H1 (cell line): Measurements from ENCODE around the gene AKT1. TPM values are rescaled to one million over a fixed set of nuclear protein-coding genes. Genes with fewer than 3 reads are reported as not detected.

Source experiments
- CTCF ChIA-PET: fragments of 300-600 bp; sonication (Branson Sonifier 250); formaldehyde crosslinking; loops from one replicate; lab custom pipeline; 2021; ENCODE audit not compliant: partially characterized antibody; lab: Charles Lee
- POLR2A ChIA-PET: fragments of 300-600 bp; sonication (Branson Sonifier 250); formaldehyde crosslinking; loops from one replicate; lab custom pipeline; 2021; ENCODE audit warnings: inconsistent platforms; ENCODE audit not compliant: partially characterized antibody; lab: Charles Lee
- DNase-seq, 2 experiments: peaks; one replicate each; pipeline versions ENCODE4 v3.0.0 to v3.0.0-alpha.2; 2010 to 2022; ENCODE audit warnings: low spot score in 2 of 2, low read depth in 1 of 2, mixed read lengths in 1 of 2
- FAIRE-seq: peaks from 2 replicates; lab custom pipeline; 2011; peaks lifted over from hg19 to GRCh38; lab: Jason Lieb, UNC
- H2AFZ ChIP-seq: 2 replicates; pipeline ENCODE4 v1.8.1; 2012; ENCODE audit warnings: low read length, inconsistent platforms
- H2AK5ac ChIP-seq: 2 replicates; pipeline ENCODE4 v1.6.1; 2013; ENCODE audit warnings: low read depth, low read length
- H2BK120ac ChIP-seq: replicated peaks from 2 replicates; pipeline ENCODE3; 2013; ENCODE audit warnings: low read depth, low read length, inconsistent platforms
- H2BK12ac ChIP-seq: 2 replicates; pipeline ENCODE4 v1.6.1; 2013; ENCODE audit warnings: low read depth, low read length
- H2BK15ac ChIP-seq: 2 replicates; pipeline ENCODE4 v1.6.1; 2013; ENCODE audit warnings: low read length
- H2BK20ac ChIP-seq: 2 replicates; pipeline ENCODE4 v1.6.1; 2013; ENCODE audit warnings: low read length
- H2BK5ac ChIP-seq: 2 replicates; pipeline ENCODE4 v1.6.1; 2013; ENCODE audit warnings: low read depth, low read length
- H3K14ac ChIP-seq: 2 replicates; pipeline ENCODE4 v1.6.1; 2013; ENCODE audit warnings: inconsistent platforms; ENCODE audit not compliant: insufficient read length
- H3K18ac ChIP-seq: 2 replicates; pipeline ENCODE4 v1.6.1; 2013; ENCODE audit warnings: low read length; ENCODE audit errors: extremely low read depth
- H3K23ac ChIP-seq: 2 replicates; pipeline ENCODE4 v1.6.1; 2013; ENCODE audit warnings: inconsistent platforms; ENCODE audit not compliant: insufficient read length
- H3K23me2 ChIP-seq: 2 replicates; pipeline ENCODE4 v1.6.1; 2013; ENCODE audit warnings: low read depth, low read length
- H3K27ac ChIP-seq: 2 replicates; pipeline ENCODE4 v1.6.1; 2011; ENCODE audit warnings: low read depth, low read length, inconsistent platforms
- H3K27me3 ChIP-seq, 4 experiments: replicated peaks in 1 of 4; 1 replicate in 1 of 4; 2 replicates in 3 of 4; pipeline versions ENCODE4 v1.6.1 to v1.8.1; 2011 to 2013; ENCODE audit warnings: low read length in 3 of 4, mild to moderate bottlenecking in 3 of 4, inconsistent platforms in 2 of 4, mixed read lengths in 2 of 4, moderate library complexity in 1 of 4; ENCODE audit not compliant: control insufficient read depth in 3 of 4, insufficient read depth in 3 of 4; ENCODE audit errors: extremely low read depth in 1 of 4
- H3K36me3 ChIP-seq, 4 experiments: 2 replicates each; pipeline versions ENCODE4 v1.6.1 to v1.8.1; 2011 to 2013; ENCODE audit warnings: mild to moderate bottlenecking in 4 of 4, low read length in 3 of 4, moderate library complexity in 2 of 4, control low read depth in 1 of 4, inconsistent platforms in 1 of 4; ENCODE audit not compliant: insufficient read depth in 4 of 4, control insufficient read depth in 2 of 4
- H3K4ac ChIP-seq: replicated peaks from 2 replicates; pipeline ENCODE3; 2013; ENCODE audit warnings: low read length, low read depth, mixed read lengths, inconsistent platforms; ENCODE audit not compliant: insufficient read length
- H3K4me1 ChIP-seq, 4 experiments: replicated peaks in 1 of 4; 1 replicate in 1 of 4; 2 replicates in 3 of 4; pipeline versions ENCODE4 v1.6.1 to v1.8.1; 2011 to 2013; ENCODE audit warnings: low read length in 3 of 4, inconsistent platforms in 2 of 4, mixed read lengths in 1 of 4; ENCODE audit not compliant: insufficient read depth in 4 of 4, control insufficient read depth in 3 of 4
- H3K4me2 ChIP-seq, 2 experiments: 2 replicates each; pipeline versions ENCODE4 v1.6.1 to v1.8.1; 2011 to 2013; ENCODE audit warnings: low read depth in 2 of 2, low read length in 2 of 2, control low read depth in 1 of 2, inconsistent platforms in 1 of 2, mild to moderate bottlenecking in 1 of 2; ENCODE audit not compliant: insufficient read depth in 1 of 2
- H3K4me3 ChIP-seq, 4 experiments: fragments of 200-600, 300-600 bp in 1 of 4; sonication (generic), shearing (Covaris generic), sonication (Bioruptor Twin) in 1 of 4; 2 replicates each; pipeline versions ENCODE4 v1.5.1 to v1.8.1; 2011 to 2016; ENCODE audit warnings: low read length in 4 of 4, low read depth in 3 of 4, control low read depth in 2 of 4, inconsistent platforms in 2 of 4, mild to moderate bottlenecking in 2 of 4, mixed read lengths in 1 of 4, moderate library complexity in 1 of 4; ENCODE audit not compliant: insufficient read depth in 2 of 4; ENCODE audit errors: extremely low read depth in 1 of 4
- H3K56ac ChIP-seq: replicated peaks from 2 replicates; pipeline ENCODE3; 2013; ENCODE audit warnings: low read depth, mild to moderate bottlenecking, mixed read lengths, low read length, inconsistent platforms; ENCODE audit not compliant: insufficient read length
- H3K79me1 ChIP-seq: 2 replicates; pipeline ENCODE4 v1.6.1; 2013; ENCODE audit warnings: low read depth, low read length, control low read depth
- H3K79me2 ChIP-seq, 2 experiments: 2 replicates each; pipeline versions ENCODE4 v1.6.1 to v1.8.1; 2012 to 2013; ENCODE audit warnings: low read length in 2 of 2, mild to moderate bottlenecking in 2 of 2, inconsistent platforms in 1 of 2; ENCODE audit not compliant: insufficient read depth in 2 of 2, control insufficient read depth in 1 of 2
- H3K9ac ChIP-seq, 4 experiments: replicated peaks in 1 of 4; 1 replicate in 1 of 4; 2 replicates in 3 of 4; pipeline versions ENCODE4 v1.6.1 to v1.8.1; 2011 to 2013; ENCODE audit warnings: low read depth in 3 of 4, low read length in 3 of 4, control low read depth in 2 of 4, mild to moderate bottlenecking in 2 of 4, moderate library complexity in 2 of 4, inconsistent platforms in 1 of 4; ENCODE audit errors: extremely low read depth in 1 of 4
- H3K9me3 ChIP-seq, 2 experiments: 2 replicates each; pipeline versions ENCODE4 v1.6.1 to v1.8.1; 2012 to 2013; ENCODE audit warnings: mild to moderate bottlenecking in 2 of 2, moderate library complexity in 2 of 2, control low read depth in 1 of 2, inconsistent platforms in 1 of 2, low read depth in 1 of 2, low read length in 1 of 2, mixed read lengths in 1 of 2; ENCODE audit not compliant: insufficient read depth in 2 of 2
- H4K20me1 ChIP-seq, 2 experiments: replicated peaks in 1 of 2; 2 replicates each; pipeline versions ENCODE3 to v1.8.1; 2011 to 2013; ENCODE audit warnings: inconsistent platforms in 2 of 2, low read length in 2 of 2, mild to moderate bottlenecking in 1 of 2; ENCODE audit not compliant: insufficient read depth in 2 of 2, control insufficient read depth in 1 of 2
- H4K5ac ChIP-seq: 2 replicates; pipeline ENCODE4 v1.6.1; 2013; ENCODE audit warnings: low read length, low read depth, mixed read lengths, inconsistent platforms; ENCODE audit not compliant: insufficient read length
- H4K8ac ChIP-seq: 2 replicates; pipeline ENCODE4 v1.8.0; 2013; ENCODE audit warnings: mild to moderate bottlenecking, moderate library complexity, low read length, inconsistent platforms; ENCODE audit not compliant: insufficient read depth; ENCODE audit errors: extremely low read depth
- H4K91ac ChIP-seq: replicated peaks from 2 replicates; pipeline ENCODE3; 2013; ENCODE audit warnings: low read length, mixed read lengths, inconsistent platforms; ENCODE audit not compliant: insufficient read length
- ASH2L ChIP-seq: fragments of 200-600, 300-600 bp; sonication (generic); IDR thresholded peaks from one replicate; pipeline ENCODE4 v1.7.1; 2017; ENCODE audit warnings: low read length
- EZH2 ChIP-seq: fragments of 200-600 bp; sonication (generic); IDR thresholded peaks from 2 replicates; pipeline ENCODE4 v1.7.1; 2012; ENCODE audit warnings: low read depth, mild to moderate bottlenecking, moderate library complexity, low read length, inconsistent platforms; ENCODE audit not compliant: severe bottlenecking
- JUN ChIP-seq: IDR thresholded peaks from 2 replicates; pipeline ENCODE4 v1.6.1; 2011; ENCODE audit warnings: low read depth, mild to moderate bottlenecking, improper control_type of control experiment, low read length
- JUND ChIP-seq: IDR thresholded peaks from 2 replicates; pipeline ENCODE4 v1.6.1; 2011; ENCODE audit warnings: mild to moderate bottlenecking, improper control_type of control experiment, low read length
- RXRA ChIP-seq: IDR thresholded peaks from 2 replicates; pipeline ENCODE4 v1.6.1; 2011; ENCODE audit warnings: low read depth, mild to moderate bottlenecking, low read length, moderate library complexity; ENCODE audit not compliant: insufficient read depth
- SIX5 ChIP-seq: IDR thresholded peaks from 2 replicates; pipeline ENCODE4 v1.6.1; 2011; ENCODE audit warnings: mild to moderate bottlenecking, low read depth, low read length
- SRF ChIP-seq: IDR thresholded peaks from 2 replicates; pipeline ENCODE4 v1.6.1; 2011; ENCODE audit warnings: mild to moderate bottlenecking, low read depth, low read length, moderate library complexity
- ZNF274 ChIP-seq: IDR thresholded peaks from 2 replicates; pipeline ENCODE4 v1.7.0; 2012; ENCODE audit warnings: low read length, borderline replicate concordance; ENCODE audit errors: extremely low read depth
- WGBS, 2 experiments: shearing (Covaris generic) in 1 of 2; methylation state at CpG; one replicate each; pipeline versions ENCODE4 v1.1.6 to v1.1.7; 2013 to 2015; ENCODE audit warnings: low lambda C conversion rate in 2 of 2, mixed read lengths in 2 of 2, inconsistent platforms in 1 of 2, low coverage in 1 of 2, missing lambda C conversion rate in 1 of 2; ENCODE audit not compliant: insufficient replicate concordance in 2 of 2, insufficient coverage in 1 of 2, insufficient read length in 1 of 2; ENCODE audit errors: extremely low coverage in 1 of 2, missing lambda C conversion rate in 1 of 2; 5-methylcytosine and 5-hydroxymethylcytosine counted together
- polyA plus RNA-seq, 7 experiments: library from polyadenylated mRNA; depleted of rRNA in 3 of 7; stranded (reverse) in 5 of 7; unstranded in 2 of 7; fragments of >200 nt in 5 of 7; fragments of 200-250 nt in 2 of 7; gene quantifications; 1 replicate in 5 of 7; 2 replicates in 1 of 7; 4 replicates in 1 of 7; pipeline versions ENCODE4 v1.2.1 to v1.2.3, GENCODE V29; 2011 to 2013; ENCODE audit warnings: missing spikeins in 2 of 7, mixed read lengths in 2 of 7
- total RNA-seq: library from RNA; stranded (reverse); fragmentation: NEBNext Ultra II Directional; extraction: Animal tissue kit (Norgen Biotek cat#: 25700); gene quantifications from 2 replicates; pipeline ENCODE4 v1.2.1, GENCODE V29; 2021
- TF ChIP-seq, protein P1 (sequence below): IDR thresholded peaks from 2 replicates; pipeline ENCODE4 v1.6.1; 2011; ENCODE audit warnings: low read depth, mild to moderate bottlenecking, low read length; ENCODE audit not compliant: insufficient read depth
- TF ChIP-seq, protein P2 (sequence below): IDR thresholded peaks from 2 replicates; pipeline ENCODE4 v1.6.1; 2012; ENCODE audit warnings: inconsistent platforms

Gene AKT1
- total and polyA plus RNA-seq, 2 of the 8 experiments (the other 6 are each of a cell fraction or from before 2014, with no cell fraction given), result 68.1 to 71.5 TPM

DNA sequence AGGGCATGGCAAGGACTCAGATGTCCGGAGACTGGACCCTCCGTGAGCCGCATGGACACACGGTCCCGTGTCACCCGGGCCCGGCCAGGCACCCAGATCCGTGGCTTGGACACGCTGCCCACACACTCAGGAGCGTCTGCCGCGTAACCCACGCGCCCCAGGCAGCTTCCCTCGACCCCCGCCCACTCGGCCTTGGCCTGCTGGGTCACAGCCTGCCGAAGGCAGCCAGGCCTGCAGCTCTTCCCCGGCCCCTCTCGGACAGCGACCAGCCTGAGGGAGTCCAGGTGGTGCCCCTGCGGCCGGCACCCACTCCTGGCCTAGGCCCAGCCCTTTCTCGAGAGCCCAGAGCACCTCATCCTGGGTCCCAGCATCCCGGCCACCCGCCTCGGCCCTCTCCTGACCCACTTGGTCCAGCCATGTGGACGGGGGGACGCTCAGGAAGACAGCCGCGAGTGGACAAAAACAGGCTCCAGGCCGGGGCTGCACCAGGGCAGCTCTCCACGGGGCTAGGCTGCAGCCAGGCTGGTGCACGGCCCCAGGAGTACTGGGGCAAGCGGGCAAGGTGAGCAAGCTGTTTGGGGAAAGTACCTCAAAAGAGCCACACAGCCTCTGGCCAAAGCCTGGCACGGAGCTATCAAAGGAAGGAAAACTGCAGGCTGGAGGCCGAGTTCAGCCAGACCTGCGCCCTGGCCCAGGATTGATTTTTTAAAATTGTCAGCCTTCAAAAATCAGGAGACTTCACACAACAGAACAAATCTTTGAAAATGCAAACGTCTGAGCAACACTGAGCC lies 6.5 kb downstream of the AKT1 start:
- Histone ChIP-seq H4K20me1 (peaks cover 33 to 38% of the 10 kb centered on the region in 2 experiments), H3K79me1 (peaks cover 8% of the 10 kb centered on the region), H3K27ac (no peak overlapping the region), H2AFZ (no peak overlapping the region), H3K14ac (no peak overlapping the region), H2AK5ac (no peak overlapping the region), H4K5ac (no peak overlapping the region), H3K56ac (no peak overlapping the region), H3K23me2 (peaks cover 2% of the 10 kb centered on the region; the same call in 1 of the 2 replicates), H3K4me3 (no peak overlapping the region), H3K4me1 (peaks cover 4 to 11% (median 6%) of the 10 kb centered on the region in 4 experiments), H3K4me2 (no peak overlapping the region), H4K91ac (no peak overlapping the region), H3K79me2 (peaks cover 0 to 6% of the 10 kb centered on the region in 2 experiments; a peak in 1 of 4 replicates), H3K27me3 (no peaks in the 10 kb centered on the region; a peak in 1 of 7 replicates), H3K23ac (no peak overlapping the region), H2BK5ac (no peak overlapping the region), H2BK120ac (no peak overlapping the region), H2BK12ac (no peak overlapping the region), H3K18ac (no peak overlapping the region), H2BK15ac (no peak overlapping the region), H4K8ac (peak overlapping the region; percentile 25; the same call in 1 of the 2 replicates), H3K9ac (no peak overlapping the region), H3K4ac (no peak overlapping the region), H2BK20ac (no peak overlapping the region), H3K9me3 (no peaks in the 10 kb centered on the region), H3K36me3 (peaks cover 0 to 4% (median 0%) of the 10 kb centered on the region in 4 experiments; a peak in 3 of 8 replicates)
- ChIA-PET POLR2A (interaction anchor here (0.8 to 1.6 kb wide), 3 partner anchors 14 to 36 kb away, joined by 3 to 4 read pairs (median 3); partner anchors contain the start of gene SIVA1), CTCF (interaction anchor here (0.9 to 11.1 kb wide), 3 partner anchors 10 to 32 kb away, joined by 3 to 110 read pairs (median 35); no protein-coding TSS in a partner anchor)
- FAIRE-seq, result no peak
- DNase-seq, result no peak
- 92% methylated on average over 33 of the region's 39 CpGs; no CpG with 5 or more reads in 1 of the 2 experiments for WGBS, 2 experiments
- TF ChIP-seq, protein P1, sequence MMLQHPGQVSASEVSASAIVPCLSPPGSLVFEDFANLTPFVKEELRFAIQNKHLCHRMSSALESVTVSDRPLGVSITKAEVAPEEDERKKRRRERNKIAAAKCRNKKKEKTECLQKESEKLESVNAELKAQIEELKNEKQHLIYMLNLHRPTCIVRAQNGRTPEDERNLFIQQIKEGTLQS, result no peak
- TF ChIP-seq SIX5 (no peak), ZNF274 (no peak), ASH2L (no peak), EZH2 (no peak), RXRA (no peak), JUND (no peak), JUN (no peak), SRF (no peak)
- TF ChIP-seq, protein P2, sequence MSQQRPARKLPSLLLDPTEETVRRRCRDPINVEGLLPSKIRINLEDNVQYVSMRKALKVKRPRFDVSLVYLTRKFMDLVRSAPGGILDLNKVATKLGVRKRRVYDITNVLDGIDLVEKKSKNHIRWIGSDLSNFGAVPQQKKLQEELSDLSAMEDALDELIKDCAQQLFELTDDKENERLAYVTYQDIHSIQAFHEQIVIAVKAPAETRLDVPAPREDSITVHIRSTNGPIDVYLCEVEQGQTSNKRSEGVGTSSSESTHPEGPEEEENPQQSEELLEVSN, result no peak
